Activated CD8-positive, alpha-beta T cell treated with anti-CD3 and anti-CD28 coated beads for 36 hours (primary cell): Measurements from ENCODE around the gene PZP. TPM values are rescaled to one million over a fixed set of nuclear protein-coding genes. Genes with fewer than 3 reads are reported as not detected.
"Not testable (repeated sequence)": the region's sequence is repeated elsewhere in the genome, so short reads cannot be mapped to it uniquely, and the experiment has no call there.

Experiments
- ATAC-seq: fragments of 200-7000 bp; cut with Tn5 transposase; one replicate; pipeline ENCODE4 v1.10.0; 2021; ENCODE audit warnings: mild to moderate bottlenecking, moderate library complexity
- CTCF ChIA-PET: fragments of 350-600 bp; sonication (Branson Sonifier 250); formaldehyde crosslinking; loops from one replicate; lab custom pipeline; 2021; ENCODE audit warnings: antibody characterized with exemption; lab: Charles Lee
- POLR2A ChIA-PET: fragments of 350-600 bp; sonication (Branson Sonifier 250); formaldehyde crosslinking; loops from one replicate; lab custom pipeline; 2021; ENCODE audit warnings: antibody characterized with exemption; lab: Charles Lee
- DNase-seq: peaks from one replicate; pipeline ENCODE4 v3.0.0-alpha.2; 2020
- H3K27ac Mint-ChIP-seq: one replicate; pipeline ENCODE4 v1.8.0; 2021; ENCODE audit warnings: mild to moderate bottlenecking, mixed read lengths
- H3K27me3 Mint-ChIP-seq: one replicate; pipeline ENCODE4 v1.8.0; 2021; ENCODE audit warnings: mixed read lengths
- H3K36me3 Mint-ChIP-seq: one replicate; pipeline ENCODE4 v1.8.0; 2021; ENCODE audit warnings: low read depth, mixed read lengths
- H3K4me1 Mint-ChIP-seq: one replicate; pipeline ENCODE4 v1.8.0; 2021; ENCODE audit warnings: low read depth, mixed read lengths
- H3K4me3 Mint-ChIP-seq: one replicate; pipeline ENCODE4 v1.8.0; 2021; ENCODE audit warnings: mild to moderate bottlenecking, moderate library complexity, mixed read lengths
- H3K9me3 Mint-ChIP-seq: one replicate; pipeline ENCODE4 v1.8.0; 2021; ENCODE audit warnings: mixed read lengths
- CTCF ChIP-seq: fragments of 200-600 bp; IDR thresholded peaks from one replicate; pipeline ENCODE4 v1.8.0; 2022; ENCODE audit warnings: antibody characterized with exemption, mild to moderate bottlenecking
- intact Hi-C: fragments of 100-400 bp; cut with micrococcal nuclease; formaldehyde crosslinking; loops from one replicate; pipeline ENCODE4 v1.10.0; 2022
- total RNA-seq, 2 experiments: library from RNA; stranded (reverse); gene quantifications; one replicate each; pipeline ENCODE4 v1.2.3, GENCODE V29; 2021

The PZP gene
- not detected for total RNA-seq

GRCh38 chr12:9208229-9208628, at the start of gene PZP:
Gene PZP, minus strand, starts transcription at chr12:9208395. Its CDS starts 54 bp downstream, at chr12:9208341.
- no peak within 1 kb of the TSS for H3K4me3 Mint-ChIP-seq
- H3K4me1 Mint-ChIP-seq = no peaks in the 10 kb centered on the region
- H3K9me3 Mint-ChIP-seq = no peaks in the 10 kb centered on the region
- ATAC-seq (no peak), DNase-seq (no peak)
- intact Hi-C loops = no loop called here
- no peaks in the 10 kb centered on the region for H3K36me3 Mint-ChIP-seq
- no peak within 1 kb of the TSS for H3K27ac Mint-ChIP-seq
- no peaks in the 10 kb centered on the region for H3K27me3 Mint-ChIP-seq
- TF ChIP-seq CTCF = no peak
- CTCF ChIA-PET = no interaction called here
- POLR2A ChIA-PET = no interaction called here

- no peak overlapping the region for H3K4me3 Mint-ChIP-seq
- H3K4me1 Mint-ChIP-seq = peaks cover 4% of the 10 kb centered on the region
- H3K36me3 Mint-ChIP-seq = no peaks in the 10 kb centered on the region
- peaks cover 4% of the 10 kb centered on the region for H3K27me3 Mint-ChIP-seq
- intact Hi-C loops = no loop called here
- H3K9me3 Mint-ChIP-seq = no peaks in the 10 kb centered on the region
- H3K27ac Mint-ChIP-seq = no peak overlapping the region
- DNase-seq (no peak), ATAC-seq (no peak)
- ChIA-PET POLR2A (no interaction called here), CTCF (interaction anchor here (0.9 to 1.0 kb wide), 2 partner anchors 11 to 193 kb away, joined by 3 to 4 read pairs; no protein-coding TSS in a partner anchor)
- TF ChIP-seq CTCF = no peak
Measured at GRCh38 chr12:9256758-9257405, 48.7 kb upstream of the PZP start.

GRCh38 chr12:9256341-9256740, 48.1 kb upstream of the PZP start:
- no peak overlapping the region for H3K4me3 Mint-ChIP-seq
- no peak for TF ChIP-seq CTCF
- H3K36me3 Mint-ChIP-seq = no peaks in the 10 kb centered on the region
- ChIA-PET POLR2A (no interaction called here), CTCF (interaction anchor here (1.0 kb wide), 1 partner anchor 193 kb away, joined by 4 read pairs; no protein-coding TSS in a partner anchor)
- no peaks in the 10 kb centered on the region for H3K9me3 Mint-ChIP-seq
- H3K27ac Mint-ChIP-seq = no peak overlapping the region
- intact Hi-C loops = no loop called here
- H3K4me1 Mint-ChIP-seq = peaks cover 4% of the 10 kb centered on the region
- DNase-seq = no peak
- H3K27me3 Mint-ChIP-seq = peaks cover 8% of the 10 kb centered on the region
- no peak for ATAC-seq

GRCh38 chr12:9255837-9256236, 47.6 kb upstream of the PZP start:
- ATAC-seq (no peak), DNase-seq (no peak)
- H3K4me1 Mint-ChIP-seq = peaks cover 4% of the 10 kb centered on the region
- POLR2A ChIA-PET = interaction anchor here (0.8 kb wide), 1 partner anchor 8 kb away, joined by 4 read pairs; no protein-coding TSS in a partner anchor
- H3K27me3 Mint-ChIP-seq = peaks cover 13% of the 10 kb centered on the region
- H3K27ac Mint-ChIP-seq = no peak overlapping the region
- TF ChIP-seq CTCF = no peak
- CTCF ChIA-PET = interaction anchor here (1.0 kb wide), 1 partner anchor 192 kb away, joined by 4 read pairs; no protein-coding TSS in a partner anchor
- no peaks in the 10 kb centered on the region for H3K36me3 Mint-ChIP-seq
- no peak overlapping the region for H3K4me3 Mint-ChIP-seq
- intact Hi-C loops = no loop called here
- H3K9me3 Mint-ChIP-seq = no peaks in the 10 kb centered on the region

- intact Hi-C loops = no loop called here
- CTCF ChIA-PET = no interaction called here
- peaks cover under 1% of the 10 kb centered on the region for H3K36me3 Mint-ChIP-seq
- H3K4me1 Mint-ChIP-seq = peaks cover 1% of the 10 kb centered on the region
- H3K9me3 Mint-ChIP-seq = peaks cover 2% of the 10 kb centered on the region
- no peak for ATAC-seq
- DNase-seq = no peak
- TF ChIP-seq CTCF = no peak
- H3K27ac Mint-ChIP-seq = no peak overlapping the region
- H3K4me3 Mint-ChIP-seq = no peak overlapping the region
- H3K27me3 Mint-ChIP-seq = peaks cover 20% of the 10 kb centered on the region
- POLR2A ChIA-PET = no interaction called here
Measured at GRCh38 chr12:9253464-9253863, 45.3 kb upstream of the PZP start.

- DNase-seq, H3K4me1 Mint-ChIP-seq, CTCF ChIA-PET, H3K27ac Mint-ChIP-seq, H3K36me3 Mint-ChIP-seq, intact Hi-C loops, H3K9me3 Mint-ChIP-seq, ATAC-seq, H3K4me3 Mint-ChIP-seq, POLR2A ChIA-PET: not testable (repeated sequence)
- peaks cover 20% of the 10 kb centered on the region for H3K27me3 Mint-ChIP-seq
Measured at GRCh38 chr12:9252791-9253190, 44.6 kb upstream of the PZP start.
